Endodermal cell (in vitro differentiated cells): ENCODE data around the gene TTC7B. TPM values are rescaled to one million over a fixed set of nuclear protein-coding genes. Genes with fewer than 3 reads are reported as not detected.

Experiments
- DNase-seq: peaks from one replicate; pipeline ENCODE4 v3.0.0-alpha.2; 2017
- H3K27ac ChIP-seq: 2 replicates; pipeline ENCODE4 v1.5.1; 2013; ENCODE audit warnings: mild to moderate bottlenecking, low read depth, low read length, moderate library complexity
- H3K27me3 ChIP-seq: 2 replicates; pipeline ENCODE4 v1.6.1; 2013; ENCODE audit warnings: mild to moderate bottlenecking, low read length, moderate library complexity; ENCODE audit not compliant: insufficient read depth, control insufficient read depth, poor library complexity, severe bottlenecking
- H3K36me3 ChIP-seq: 2 replicates; pipeline ENCODE4 v1.7.0; 2013; ENCODE audit warnings: mild to moderate bottlenecking, low read length, moderate library complexity; ENCODE audit not compliant: control insufficient read depth, insufficient read depth
- H3K4me1 ChIP-seq: one replicate; pipeline ENCODE4 v1.7.0; 2013; ENCODE audit warnings: low read length; ENCODE audit not compliant: control insufficient read depth, insufficient read depth
- H3K4me3 ChIP-seq: 2 replicates; pipeline ENCODE4 v1.5.1; 2013; ENCODE audit warnings: mild to moderate bottlenecking, low read length, moderate library complexity
- H3K9ac ChIP-seq: 2 replicates; pipeline ENCODE4 v1.6.1; 2013; ENCODE audit warnings: mild to moderate bottlenecking, low read length, moderate library complexity; ENCODE audit not compliant: poor library complexity, severe bottlenecking; ENCODE audit errors: extremely low read depth
- H3K9me3 ChIP-seq: 2 replicates; pipeline ENCODE4 v1.6.1; 2013; ENCODE audit warnings: mild to moderate bottlenecking, low read length, moderate library complexity; ENCODE audit not compliant: control insufficient read depth
- H3K27ac Mint-ChIP-seq: 2 replicates; pipeline ENCODE4 v1.8.0; 2020; ENCODE audit warnings: mixed read lengths
- H3K27me3 Mint-ChIP-seq: 2 replicates; pipeline ENCODE4 v1.8.0; 2021; ENCODE audit warnings: mild to moderate bottlenecking, mixed read lengths; ENCODE audit not compliant: insufficient read depth
- H3K36me3 Mint-ChIP-seq: 2 replicates; pipeline ENCODE4 v1.8.0; 2020; ENCODE audit warnings: low read depth, mixed read lengths
- H3K4me1 Mint-ChIP-seq: 2 replicates; pipeline ENCODE4 v1.8.0; 2020; ENCODE audit warnings: mixed read lengths
- H3K4me3 Mint-ChIP-seq: 2 replicates; pipeline ENCODE4 v1.8.0; 2020; ENCODE audit warnings: mild to moderate bottlenecking, moderate library complexity, mixed read lengths
- H3K9me3 Mint-ChIP-seq: 2 replicates; pipeline ENCODE4 v1.8.0; 2020; ENCODE audit warnings: mild to moderate bottlenecking, mixed read lengths
- WGBS, 2 experiments: methylation state at CpG; one replicate each; pipeline versions ENCODE4 v1.1.5 to v1.1.7; 2013; ENCODE audit warnings: missing lambda C conversion rate in 2 of 2, mixed read lengths in 1 of 2; ENCODE audit not compliant: insufficient coverage in 1 of 2, insufficient read length in 1 of 2; 5-methylcytosine and 5-hydroxymethylcytosine counted together
- total RNA-seq, 2 donors: library from RNA; stranded (reverse); fragmentation: NEBNext Ultra II Directional in 1 of 2; extraction: Animal tissue kit (Norgen Biotek cat#: 25700) in 1 of 2; gene quantifications; 2 replicates in 1 of 2; 3 replicates in 1 of 2; pipeline ENCODE4 v1.2.1, GENCODE V29; 2021
- TF ChIP-seq, protein P1 (sequence below): fragments of 200-600 bp; sonication (generic); conservative IDR thresholded peaks from 2 replicates; pipeline ENCODE4 v1.5.0; 2021; ENCODE audit warnings: antibody characterized with exemption, mild to moderate bottlenecking

Gene TTC7B
- total RNA-seq, 2 donors from 2014 or later = 51.3 to 62.6 TPM

DNA sequence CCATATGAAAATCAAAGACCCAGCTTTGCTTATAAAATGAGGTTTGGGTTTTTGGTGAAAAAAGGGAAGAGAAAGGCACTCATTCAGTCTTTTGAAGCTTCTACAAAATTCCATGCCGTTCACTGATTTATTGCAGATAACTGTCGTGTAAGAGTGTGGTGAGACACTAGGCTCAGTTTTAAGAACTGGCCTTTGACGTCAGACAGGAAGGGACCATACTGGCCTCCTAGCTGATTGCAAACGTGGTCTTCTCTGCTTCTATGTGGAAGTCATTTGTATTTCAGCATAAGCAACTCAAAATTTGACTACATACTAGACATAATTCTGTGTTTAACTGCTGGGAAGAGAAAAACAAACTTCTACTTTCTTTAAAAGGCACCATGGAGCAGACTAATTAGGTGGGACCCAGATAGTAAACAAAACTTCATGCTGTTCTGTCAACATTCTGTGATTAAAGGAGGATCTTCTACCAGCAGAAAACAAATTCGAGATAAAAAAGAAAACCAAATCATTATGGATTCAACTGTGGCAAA, 168.7 kb downstream of the TTC7B start:
- TF ChIP-seq, protein P1, sequence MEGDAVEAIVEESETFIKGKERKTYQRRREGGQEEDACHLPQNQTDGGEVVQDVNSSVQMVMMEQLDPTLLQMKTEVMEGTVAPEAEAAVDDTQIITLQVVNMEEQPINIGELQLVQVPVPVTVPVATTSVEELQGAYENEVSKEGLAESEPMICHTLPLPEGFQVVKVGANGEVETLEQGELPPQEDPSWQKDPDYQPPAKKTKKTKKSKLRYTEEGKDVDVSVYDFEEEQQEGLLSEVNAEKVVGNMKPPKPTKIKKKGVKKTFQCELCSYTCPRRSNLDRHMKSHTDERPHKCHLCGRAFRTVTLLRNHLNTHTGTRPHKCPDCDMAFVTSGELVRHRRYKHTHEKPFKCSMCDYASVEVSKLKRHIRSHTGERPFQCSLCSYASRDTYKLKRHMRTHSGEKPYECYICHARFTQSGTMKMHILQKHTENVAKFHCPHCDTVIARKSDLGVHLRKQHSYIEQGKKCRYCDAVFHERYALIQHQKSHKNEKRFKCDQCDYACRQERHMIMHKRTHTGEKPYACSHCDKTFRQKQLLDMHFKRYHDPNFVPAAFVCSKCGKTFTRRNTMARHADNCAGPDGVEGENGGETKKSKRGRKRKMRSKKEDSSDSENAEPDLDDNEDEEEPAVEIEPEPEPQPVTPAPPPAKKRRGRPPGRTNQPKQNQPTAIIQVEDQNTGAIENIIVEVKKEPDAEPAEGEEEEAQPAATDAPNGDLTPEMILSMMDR = no peak
- Histone ChIP-seq H3K27ac (no peak overlapping the region), H3K9me3 (no peaks in the 10 kb centered on the region), H3K36me3 (peaks cover 3% of the 10 kb centered on the region), H3K9ac (no peak overlapping the region), H3K4me3 (peak overlapping the region; percentile 26), H3K27me3 (no peaks in the 10 kb centered on the region), H3K4me1 (peaks cover 30% of the 10 kb centered on the region)
- H3K9me3 Mint-ChIP-seq = no peaks in the 10 kb centered on the region
- DNase-seq = no peak
- WGBS, 2 experiments = 61 to 88% methylated on average over 2 to 5 of the region's 5 CpGs
- peaks cover 4% of the 10 kb centered on the region for H3K36me3 Mint-ChIP-seq
- H3K4me3 Mint-ChIP-seq = no peak overlapping the region
- H3K27me3 Mint-ChIP-seq = no peaks in the 10 kb centered on the region
- H3K4me1 Mint-ChIP-seq = peaks cover 55% of the 10 kb centered on the region
- peak overlapping the region; percentile 44 for H3K27ac Mint-ChIP-seq

DNA sequence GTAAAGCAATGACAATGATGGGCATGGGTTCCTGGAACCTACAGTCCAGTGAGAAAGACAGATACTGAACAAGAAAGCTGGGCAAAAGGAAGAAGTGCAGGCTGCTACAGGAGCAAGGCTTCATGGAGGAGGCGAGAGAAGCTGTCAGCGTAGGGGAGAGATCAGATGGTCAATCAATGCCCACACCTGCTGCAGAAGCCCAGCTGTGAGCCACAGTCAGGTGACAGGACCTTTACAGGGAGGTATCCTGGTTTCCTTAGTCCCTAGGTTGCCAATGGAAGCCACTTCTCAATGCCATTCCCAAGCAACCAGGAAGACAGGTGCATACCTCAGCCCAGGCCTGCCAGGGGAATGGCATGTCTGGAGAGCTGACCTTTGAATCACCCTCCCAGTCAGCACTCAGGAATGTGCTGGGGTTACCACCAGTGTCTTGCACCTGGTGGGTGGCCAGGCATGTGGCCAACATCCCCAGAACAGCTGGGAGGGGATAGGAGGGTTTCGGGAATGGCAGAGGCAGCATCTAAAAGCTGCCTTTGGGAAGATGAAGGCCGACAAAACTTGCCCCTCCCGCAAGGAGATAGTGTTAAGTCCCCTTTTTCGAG, 170.3 kb downstream of the TTC7B start:
- Histone ChIP-seq H3K4me1 (peaks cover 42% of the 10 kb centered on the region), H3K27ac (no peak overlapping the region), H3K4me3 (no peak overlapping the region), H3K9me3 (no peaks in the 10 kb centered on the region), H3K27me3 (no peaks in the 10 kb centered on the region), H3K9ac (no peak overlapping the region), H3K36me3 (peaks cover 3% of the 10 kb centered on the region)
- TF ChIP-seq, protein P1 = no peak
- WGBS, 2 experiments = 75 to 83% methylated on average over 6 of the region's 6 CpGs
- Mint-ChIP-seq H3K36me3 (peaks cover 5% of the 10 kb centered on the region), H3K4me1 (peaks cover 60% of the 10 kb centered on the region), H3K9me3 (no peaks in the 10 kb centered on the region), H3K27ac (no peak overlapping the region), H3K4me3 (no peak overlapping the region), H3K27me3 (no peaks in the 10 kb centered on the region)
- peak; percentile 96 for DNase-seq

DNA sequence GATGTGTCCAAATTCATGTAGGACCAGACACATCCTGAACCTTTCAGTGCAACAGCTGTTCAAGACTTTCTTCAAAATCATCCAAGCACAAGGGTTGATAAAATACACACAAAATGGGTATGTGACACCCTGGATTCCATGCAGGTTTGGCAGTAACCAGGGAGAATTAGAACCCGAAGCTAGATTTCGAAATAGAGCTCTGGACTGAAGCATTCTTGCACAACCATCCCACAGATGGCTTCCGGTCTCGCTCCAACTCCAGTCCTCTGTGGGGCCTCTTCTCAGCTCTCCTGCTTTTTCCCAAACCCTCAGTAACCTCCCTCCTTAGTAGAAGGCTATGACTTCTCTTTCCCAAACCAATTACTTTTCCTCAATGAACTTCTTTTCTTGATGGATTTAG, 171.3 kb downstream of the TTC7B start:
- Mint-ChIP-seq H3K4me3 (no peak overlapping the region), H3K36me3 (peaks cover 5% of the 10 kb centered on the region), H3K27me3 (no peaks in the 10 kb centered on the region), H3K9me3 (no peaks in the 10 kb centered on the region), H3K27ac (no peak overlapping the region), H3K4me1 (peaks cover 61% of the 10 kb centered on the region)
- DNase-seq = no peak
- Histone ChIP-seq H3K27ac (no peak overlapping the region), H3K27me3 (no peaks in the 10 kb centered on the region), H3K9ac (no peak overlapping the region), H3K36me3 (no peaks in the 10 kb centered on the region), H3K9me3 (no peaks in the 10 kb centered on the region), H3K4me1 (peaks cover 42% of the 10 kb centered on the region), H3K4me3 (no peak overlapping the region)
- TF ChIP-seq, protein P1 = no peak
- 92 to 96% methylated on average over 4 of the region's 4 CpGs for WGBS, 2 experiments
